Measurements from ENCODE around the gene CTSO. TPM values are rescaled to one million over a fixed set of nuclear protein-coding genes. Genes with fewer than 3 reads are reported as not detected.

The CTSO gene
- total and polyA plus RNA-seq, 2 of the 8 experiments (the other 6 are each of a cell fraction or from before 2014, with no cell fraction given) = 0.39 to 0.41 TPM

GRCh38 chr4:155978810-155979209 is 25.1 kb upstream of the CTSO start:
- Histone ChIP-seq H3K4me2 (ENCODE audit: insufficient read depth in 1 of 2, low read depth in 2 of 2, low read length in 2 of 2) (no peak overlapping the region), H2AK5ac (ENCODE audit: low read depth, low read length) (no peak overlapping the region), H4K91ac (replicated peaks; ENCODE audit: insufficient read length, low read length) (no peak overlapping the region), H2BK5ac (ENCODE audit: low read depth, low read length) (no peak overlapping the region), H3K9ac (replicated peaks in 1 of 4; ENCODE audit: extremely low read depth in 1 of 4, low read depth in 3 of 4, low read length in 3 of 4) (no peak overlapping the region), H3K56ac (replicated peaks; ENCODE audit: insufficient read length, low read depth, low read length) (no peak overlapping the region), H4K20me1 (replicated peaks in 1 of 2; ENCODE audit: control insufficient read depth in 1 of 2, insufficient read depth in 2 of 2, low read length in 2 of 2) (no peaks in the 10 kb centered on the region), H2BK15ac (ENCODE audit: low read length) (no peak overlapping the region), H3K36me3 (ENCODE audit: control insufficient read depth in 2 of 4, insufficient read depth in 4 of 4, low read length in 3 of 4) (no peaks in the 10 kb centered on the region; a peak in 1 of 8 replicates), H2BK12ac (ENCODE audit: low read depth, low read length) (no peak overlapping the region), H3K79me2 (ENCODE audit: control insufficient read depth in 1 of 2, insufficient read depth in 2 of 2, low read length in 2 of 2) (no peaks in the 10 kb centered on the region), H3K23me2 (ENCODE audit: low read depth, low read length) (no peaks in the 10 kb centered on the region), H3K4me1 (replicated peaks in 1 of 4; ENCODE audit: control insufficient read depth in 3 of 4, insufficient read depth in 4 of 4, low read length in 3 of 4) (peaks cover 0 to 8% (median 1%) of the 10 kb centered on the region in 4 experiments; a peak in 2 of 7 replicates), H3K14ac (ENCODE audit: insufficient read length) (no peak overlapping the region), H3K9me3 (ENCODE audit: insufficient read depth in 2 of 2, low read depth in 1 of 2, low read length in 1 of 2) (peaks cover 0 to 3% of the 10 kb centered on the region in 2 experiments; a peak in 1 of 4 replicates), H2BK120ac (replicated peaks; ENCODE audit: low read depth, low read length) (no peak overlapping the region), H4K8ac (ENCODE audit: extremely low read depth, insufficient read depth, low read length) (no peak overlapping the region), H3K27ac (ENCODE audit: low read depth, low read length) (no peak overlapping the region), H4K5ac (ENCODE audit: insufficient read length, low read depth, low read length) (no peak overlapping the region), H3K23ac (ENCODE audit: insufficient read length) (no peak overlapping the region), H3K4ac (replicated peaks; ENCODE audit: insufficient read length, low read depth, low read length) (no peak overlapping the region), H3K18ac (ENCODE audit: extremely low read depth, low read length) (no peak overlapping the region), H3K27me3 (replicated peaks in 1 of 4; ENCODE audit: control insufficient read depth in 3 of 4, extremely low read depth in 1 of 4, insufficient read depth in 3 of 4, low read length in 3 of 4) (no peaks in the 10 kb centered on the region; a peak in 1 of 7 replicates), H3K79me1 (ENCODE audit: low read depth, low read length) (no peaks in the 10 kb centered on the region), H2BK20ac (ENCODE audit: low read length) (no peak overlapping the region), H3K4me3 (ENCODE audit: extremely low read depth in 1 of 4, insufficient read depth in 2 of 4, low read depth in 3 of 4, low read length in 4 of 4) (no peak overlapping the region), H2AFZ (ENCODE audit: low read length) (no peak overlapping the region)
- ChIA-PET POLR2A (ENCODE audit: partially characterized antibody) (no interaction called here), CTCF (ENCODE audit: partially characterized antibody) (no interaction called here)
- 72% methylated on average over 4 of the region's 4 CpGs; no CpG with 5 or more reads in 1 of the 2 experiments for WGBS, 2 experiments (ENCODE audit: extremely low coverage in 1 of 2, insufficient coverage in 1 of 2, insufficient read length in 1 of 2, insufficient replicate concordance in 2 of 2, low coverage in 1 of 2, low lambda C conversion rate in 2 of 2, missing lambda C conversion rate in 1 of 2)
- FAIRE-seq (no peak), DNase-seq (ENCODE audit: low read depth in 1 of 2, low spot score in 2 of 2) (no peak)
- TF ChIP-seq ATF2 (IDR thresholded peaks at IDR 0.05; ENCODE audit: low read length) (no peak), EP300 (IDR thresholded peaks at IDR 0.05; ENCODE audit: borderline replicate concordance in 1 of 2, low read depth in 2 of 2, low read length in 2 of 2) (no peak), SIRT6 (IDR thresholded peaks at IDR 0.05; ENCODE audit: low read length) (no peak), CREB1 (IDR thresholded peaks at IDR 0.05) (no peak), ZNF274 (IDR thresholded peaks at IDR 0.05; ENCODE audit: borderline replicate concordance, extremely low read depth, low read length) (no peak), BRCA1 (IDR thresholded peaks at IDR 0.05; ENCODE audit: low read depth, low read length) (no peak), CTBP2 (IDR thresholded peaks at IDR 0.05; ENCODE audit: borderline replicate concordance, insufficient read depth, insufficient read length, low read length) (no peak), TCF12 (IDR thresholded peaks at IDR 0.05; ENCODE audit: low read depth, low read length) (no peak), ASH2L (IDR thresholded peaks at IDR 0.05; ENCODE audit: low read length) (no peak), CBX5 (IDR thresholded peaks at IDR 0.05; ENCODE audit: low read depth, low read length) (no peak), RBBP5 (IDR thresholded peaks at IDR 0.05; ENCODE audit: borderline replicate concordance, low read depth, low read length) (no peak), CHD2 (IDR thresholded peaks at IDR 0.05; ENCODE audit: low read length) (no peak), CBX8 (IDR thresholded peaks at IDR 0.05; ENCODE audit: borderline replicate concordance, low read depth, low read length) (no peak), GTF2F1 (IDR thresholded peaks at IDR 0.05; ENCODE audit: borderline replicate concordance, low read depth, low read length) (no peak)
